PC-3 (cell line): ENCODE measurements around the gene RPS6KA2. TPM values are rescaled to one million over a fixed set of nuclear protein-coding genes. Genes with fewer than 3 reads are reported as not detected.

ENCODE experiments used
- ATAC-seq: fragments of 200-7000 bp; cut with Tn5 transposase; 2 replicates; pipeline ENCODE4 v1.9.1; 2020; ENCODE audit warnings: mild to moderate bottlenecking, moderate library complexity
- BruUV-seq: library from RNA; stranded (reverse); fragments of 400-500 nt; replicated peaks from 2 replicates; lab custom pipeline; 2021; lab: Mats Ljungman, UMichigan
- CTCF ChIA-PET: fragments of 300-600 bp; sonication (Branson Sonifier 250); formaldehyde crosslinking; loops from one replicate; lab custom pipeline; 2022; ENCODE audit warnings: antibody characterized with exemption; lab: Charles Lee
- POLR2A ChIA-PET: fragments of 300-600 bp; sonication (Branson Sonifier 250); formaldehyde crosslinking; loops from one replicate; lab custom pipeline; 2022; ENCODE audit warnings: antibody characterized with exemption; ENCODE audit not compliant: unreplicated experiment; lab: Charles Lee
- DNase-seq: peaks from one replicate; pipeline ENCODE4 v3.0.0-alpha.2; 2015
- H2AFZ ChIP-seq: fragments of 300-600 bp; sonication (generic); 2 replicates; pipeline ENCODE4 v1.6.0; 2016; ENCODE audit warnings: antibody characterized with exemption, low read length
- H3F3A ChIP-seq: fragments of 300-600 bp; sonication (generic); one replicate; pipeline ENCODE4 v1.6.0; 2017; ENCODE audit warnings: antibody characterized with exemption, low read length, control low read depth, mild to moderate bottlenecking; ENCODE audit not compliant: unreplicated experiment
- H3K27ac ChIP-seq: fragments of 300-600 bp; sonication (generic); 2 replicates; pipeline ENCODE4 v1.5.1; 2016; ENCODE audit warnings: mild to moderate bottlenecking, low read length
- H3K27me3 ChIP-seq: fragments of 300-600 bp; sonication (generic); 2 replicates; pipeline ENCODE4 v1.6.1; 2016; ENCODE audit warnings: low read length, mixed read lengths
- H3K36me3 ChIP-seq: fragments of 300-600 bp; sonication (generic); 2 replicates; pipeline ENCODE4 v1.6.1; 2016; ENCODE audit warnings: low read depth, mixed run types, low read length, mixed read lengths
- H3K4me1 ChIP-seq: fragments of 300-600 bp; sonication (generic); 2 replicates; pipeline ENCODE4 v1.5.1; 2016; ENCODE audit warnings: low read length; ENCODE audit not compliant: insufficient read depth
- H3K4me2 ChIP-seq: fragments of 300-600 bp; sonication (generic); 2 replicates; pipeline ENCODE4 v1.6.0; 2016; ENCODE audit warnings: low read length
- H3K4me3 ChIP-seq: fragments of 300-600 bp; sonication (generic); 2 replicates; pipeline ENCODE4 v1.5.1; 2016; ENCODE audit warnings: mild to moderate bottlenecking, low read length, mixed read lengths
- H3K79me2 ChIP-seq: fragments of 300-600 bp; sonication (generic); 2 replicates; pipeline ENCODE4 v1.6.1; 2017; ENCODE audit warnings: low read length, mixed read lengths
- H3K9ac ChIP-seq: fragments of 300-600 bp; sonication (generic); 2 replicates; pipeline ENCODE4 v1.6.0; 2016; ENCODE audit warnings: mild to moderate bottlenecking, low read length
- H3K9me2 ChIP-seq: fragments of 300-600 bp; sonication (generic); replicated peaks from 2 replicates; pipeline ENCODE4 v1.6.1; 2016; ENCODE audit warnings: mixed run types, low read length, mixed read lengths
- H3K9me3 ChIP-seq: fragments of 300-600 bp; sonication (generic); 2 replicates; pipeline ENCODE4 v1.6.1; 2016; ENCODE audit warnings: low read length, mixed read lengths
- H4K20me1 ChIP-seq: fragments of 300-600 bp; sonication (generic); 2 replicates; pipeline ENCODE4 v1.6.1; 2016; ENCODE audit warnings: low read length, mixed read lengths
- CTCF ChIP-seq: fragments of 300-600 bp; sonication (generic); conservative IDR thresholded peaks from 2 replicates; pipeline ENCODE4 v1.5.1; 2017; ENCODE audit warnings: antibody characterized with exemption, low read depth, mild to moderate bottlenecking, low read length
- EZH2 ChIP-seq: fragments of 300-600 bp; sonication (generic); IDR thresholded peaks from one replicate; pipeline ENCODE4 v1.6.1; 2017; ENCODE audit warnings: antibody characterized with exemption, mild to moderate bottlenecking, low read length; ENCODE audit not compliant: unreplicated experiment
- EZH2phosphoT487 ChIP-seq: fragments of 300-600 bp; sonication (generic); IDR thresholded peaks from 2 replicates; pipeline ENCODE4 v1.6.1; 2018; ENCODE audit warnings: mild to moderate bottlenecking, antibody characterized with exemption, low read length, borderline replicate concordance
- intact Hi-C: fragments of 100-400 bp; cut with micrococcal nuclease; formaldehyde crosslinking; loops from 2 replicates; pipeline ENCODE4 v1.9.0; 2023
- total RNA-seq: library from RNA; depleted of rRNA; stranded (reverse); fragments of >200 nt; gene quantifications from 2 replicates; pipeline ENCODE4 v1.2.3, GENCODE V29; 2014

The RPS6KA2 gene
- total RNA-seq, 1 experiment from 2014 or later: 5.1 TPM

- no peak for ATAC-seq
- Histone ChIP-seq H3K4me1 (no peaks in the 10 kb centered on the region), H3F3A (no peaks in the 10 kb centered on the region), H3K9me2 (no peaks in the 10 kb centered on the region), H2AFZ (no peak overlapping the region), H3K9me3 (no peaks in the 10 kb centered on the region), H3K36me3 (no peaks in the 10 kb centered on the region), H4K20me1 (no peaks in the 10 kb centered on the region), H3K79me2 (no peaks in the 10 kb centered on the region), H3K27ac (no peak overlapping the region), H3K4me3 (no peak overlapping the region), H3K27me3 (no peaks in the 10 kb centered on the region), H3K9ac (no peak overlapping the region), H3K4me2 (no peak overlapping the region)
- no peak for TF ChIP-seq EZH2phosphoT487
- TF ChIP-seq EZH2: no peak
- TF ChIP-seq CTCF: no peak
- intact Hi-C loops: no loop called here
- no peak for DNase-seq
- ChIA-PET CTCF (no interaction called here), POLR2A (no interaction called here)
- BruUV-seq: no TSS peak
Observed at GRCh38 chr6:166523782-166524559, 103.1 kb downstream of the RPS6KA2 start.

GRCh38 chr6:166520905-166521834, 105.9 kb downstream of the RPS6KA2 start:
- Histone ChIP-seq H3F3A (no peaks in the 10 kb centered on the region), H2AFZ (no peak overlapping the region), H3K4me3 (no peak overlapping the region), H3K79me2 (no peaks in the 10 kb centered on the region), H4K20me1 (no peaks in the 10 kb centered on the region), H3K27me3 (no peaks in the 10 kb centered on the region), H3K36me3 (no peaks in the 10 kb centered on the region), H3K9me2 (no peaks in the 10 kb centered on the region), H3K27ac (no peak overlapping the region), H3K4me1 (no peaks in the 10 kb centered on the region), H3K4me2 (no peak overlapping the region), H3K9me3 (no peaks in the 10 kb centered on the region), H3K9ac (no peak overlapping the region)
- ChIA-PET CTCF (no interaction called here), POLR2A (no interaction called here)
- intact Hi-C loops: no loop called here
- TF ChIP-seq CTCF (no peak), EZH2 (no peak), EZH2phosphoT487 (no peak)
- DNase-seq (no peak), ATAC-seq (no peak)
- BruUV-seq: no TSS peak
